Liver (tissue), 9 donors: ENCODE data around the gene WDR27. TPM values are rescaled to one million over a fixed set of nuclear protein-coding genes. Genes with fewer than 3 reads are reported as not detected.
A peak's percentile ranks its signal among the peaks of the same experiment; 100 is the strongest.

Experiments
- DNase-seq: peaks from one replicate; pipeline ENCODE4 v3.0.0-alpha.2; 2017; ENCODE audit warnings: low spot score
- H3K27ac ChIP-seq, 2 donors: one replicate each; pipeline ENCODE4 v1.7.0; 2013; ENCODE audit warnings: inconsistent platforms in 2 of 2, low read length in 2 of 2, control low read depth in 1 of 2, low read depth in 1 of 2, mild to moderate bottlenecking in 1 of 2
- H3K27me3 ChIP-seq, 4 donors: one replicate each; pipeline versions ENCODE4 v1.6.1 to v1.7.0; 2013; ENCODE audit warnings: low read length in 3 of 4, inconsistent platforms in 1 of 4, mild to moderate bottlenecking in 1 of 4, moderate library complexity in 1 of 4; ENCODE audit not compliant: control insufficient read depth in 4 of 4, insufficient read depth in 4 of 4
- H3K36me3 ChIP-seq, 4 donors: one replicate each; pipeline versions ENCODE4 v1.6.1 to v1.7.0; 2013; ENCODE audit warnings: low read length in 3 of 4, mild to moderate bottlenecking in 3 of 4, low read depth in 1 of 4, moderate library complexity in 1 of 4; ENCODE audit not compliant: control insufficient read depth in 4 of 4, insufficient read depth in 3 of 4
- H3K4me1 ChIP-seq, 4 donors: one replicate each; pipeline versions ENCODE4 v1.6.1 to v1.7.0; 2013; ENCODE audit warnings: low read length in 3 of 4, mild to moderate bottlenecking in 3 of 4, moderate library complexity in 1 of 4; ENCODE audit not compliant: control insufficient read depth in 4 of 4, insufficient read depth in 4 of 4
- H3K4me3 ChIP-seq, 3 donors: one replicate each; pipeline versions ENCODE4 v1.6.1 to v1.7.0; 2013; ENCODE audit warnings: low read length in 3 of 3, control low read depth in 1 of 3, low read depth in 1 of 3, mild to moderate bottlenecking in 1 of 3
- H3K9ac ChIP-seq, 2 donors: one replicate each; pipeline ENCODE4 v1.7.0; 2013; ENCODE audit warnings: low read length in 2 of 2, mild to moderate bottlenecking in 2 of 2, moderate library complexity in 2 of 2, control low read depth in 1 of 2, low read depth in 1 of 2
- H3K9me3 ChIP-seq, 4 donors: one replicate each; pipeline versions ENCODE4 v1.6.1 to v1.7.0; 2013; ENCODE audit warnings: low read length in 3 of 4; ENCODE audit not compliant: control insufficient read depth in 4 of 4
- ATF3 ChIP-seq: IDR thresholded peaks from 2 replicates; pipeline ENCODE4 v1.6.1; 2016; ENCODE audit warnings: antibody characterized with exemption
- CTCF ChIP-seq: fragments of 150-350 bp; IDR thresholded peaks from 2 replicates; pipeline ENCODE4 v1.5.1; 2017; ENCODE audit warnings: improper control_type of control experiment, low read depth, low read length; ENCODE audit not compliant: missing input control
- EGR1 ChIP-seq, 2 donors: IDR thresholded peaks; 2 replicates each; pipeline ENCODE4 v1.6.1; 2016 to 2018; ENCODE audit warnings: antibody characterized with exemption in 2 of 2, low read depth in 2 of 2
- FOXA1 ChIP-seq: IDR thresholded peaks from 2 replicates; pipeline ENCODE4 v1.6.1; 2016; ENCODE audit warnings: antibody characterized with exemption
- FOXA2 ChIP-seq: IDR thresholded peaks from 2 replicates; pipeline ENCODE4 v1.6.1; 2016; ENCODE audit warnings: antibody characterized with exemption
- GABPA ChIP-seq, 2 donors: IDR thresholded peaks in 1 of 2; conservative IDR thresholded peaks in 1 of 2; 2 replicates each; pipeline ENCODE4 v1.6.1; 2016; ENCODE audit warnings: antibody characterized with exemption in 2 of 2, mild to moderate bottlenecking in 1 of 2, moderate library complexity in 1 of 2
- HNF4A ChIP-seq, 2 donors: conservative IDR thresholded peaks; 2 replicates each; pipeline ENCODE4 v1.6.1; 2016; ENCODE audit warnings: antibody characterized with exemption in 2 of 2, mild to moderate bottlenecking in 2 of 2
- HNF4G ChIP-seq: IDR thresholded peaks from 2 replicates; pipeline ENCODE4 v1.6.1; 2016; ENCODE audit warnings: antibody characterized with exemption
- JUND ChIP-seq, 2 donors: IDR thresholded peaks; 2 replicates each; pipeline ENCODE4 v1.6.1; 2016; ENCODE audit warnings: antibody characterized with exemption in 2 of 2
- NR2F2 ChIP-seq: IDR thresholded peaks from 2 replicates; pipeline ENCODE4 v1.6.1; 2016; ENCODE audit warnings: antibody characterized with exemption
- RAD21 ChIP-seq, 2 donors: IDR thresholded peaks; 2 replicates each; pipeline ENCODE4 v1.6.1; 2016; ENCODE audit warnings: antibody characterized with exemption in 2 of 2, mild to moderate bottlenecking in 2 of 2
- REST ChIP-seq: IDR thresholded peaks from 2 replicates; pipeline ENCODE4 v1.6.1; 2016; ENCODE audit warnings: antibody characterized with exemption, mild to moderate bottlenecking
- RXRA ChIP-seq, 2 donors: IDR thresholded peaks; 2 replicates each; pipeline ENCODE4 v1.6.1; 2017 to 2018; ENCODE audit warnings: antibody characterized with exemption in 2 of 2, mild to moderate bottlenecking in 1 of 2
- SP1 ChIP-seq: IDR thresholded peaks from 2 replicates; pipeline ENCODE4 v1.6.1; 2018; ENCODE audit warnings: antibody characterized with exemption, mild to moderate bottlenecking
- TAF1 ChIP-seq: conservative IDR thresholded peaks from 2 replicates; pipeline ENCODE4 v1.6.1; 2016; ENCODE audit warnings: antibody characterized with exemption, mild to moderate bottlenecking
- YY1 ChIP-seq: IDR thresholded peaks from 2 replicates; pipeline ENCODE4 v1.6.1; 2016; ENCODE audit warnings: antibody characterized with exemption, mild to moderate bottlenecking
- WGBS: extraction: QIAGEN DNeasy Blood & Tissue Kit; methylation state at CpG from one replicate; pipeline ENCODE4 v1.1.7; 2013; 5-methylcytosine and 5-hydroxymethylcytosine counted together
- polyA plus RNA-seq, 2 donors: library from polyadenylated mRNA; stranded (reverse) in 1 of 2; unstranded in 1 of 2; fragments of 200-250 nt in 1 of 2; fragments of >200 nt in 1 of 2; fragmentation: Nextera tagmentation in 1 of 2; extraction: Ambion mirVana in 1 of 2; gene quantifications; one replicate each; pipeline versions ENCODE4 v1.2.1 to v1.2.3, GENCODE V29; 2013 to 2015
- total RNA-seq, 2 donors: library from RNA; depleted of rRNA; stranded (reverse); fragments of >200 nt; gene quantifications; one replicate each; pipeline ENCODE4 v1.2.3, GENCODE V29; 2014
- TF ChIP-seq, protein P1 (sequence below): IDR thresholded peaks from 2 replicates; pipeline ENCODE4 v1.6.1; 2016; ENCODE audit warnings: antibody characterized with exemption
- TF ChIP-seq, protein P2 (sequence below): IDR thresholded peaks from 2 replicates; pipeline ENCODE4 v1.6.1; 2016; ENCODE audit warnings: antibody characterized with exemption
- donor health status: healthy.
- donor health status: healthy.
- donor health status: healthy.
- donor health status: healthy.
- donor health status: healthy.

The WDR27 gene
- 10 to 100 TPM in 1 of 2 donors, 1 to 10 TPM in 1; 7.1 to 20.1 TPM for total RNA-seq
- 1 to 10 TPM; 3.7 to 8.3 TPM for polyA plus RNA-seq

DNA sequence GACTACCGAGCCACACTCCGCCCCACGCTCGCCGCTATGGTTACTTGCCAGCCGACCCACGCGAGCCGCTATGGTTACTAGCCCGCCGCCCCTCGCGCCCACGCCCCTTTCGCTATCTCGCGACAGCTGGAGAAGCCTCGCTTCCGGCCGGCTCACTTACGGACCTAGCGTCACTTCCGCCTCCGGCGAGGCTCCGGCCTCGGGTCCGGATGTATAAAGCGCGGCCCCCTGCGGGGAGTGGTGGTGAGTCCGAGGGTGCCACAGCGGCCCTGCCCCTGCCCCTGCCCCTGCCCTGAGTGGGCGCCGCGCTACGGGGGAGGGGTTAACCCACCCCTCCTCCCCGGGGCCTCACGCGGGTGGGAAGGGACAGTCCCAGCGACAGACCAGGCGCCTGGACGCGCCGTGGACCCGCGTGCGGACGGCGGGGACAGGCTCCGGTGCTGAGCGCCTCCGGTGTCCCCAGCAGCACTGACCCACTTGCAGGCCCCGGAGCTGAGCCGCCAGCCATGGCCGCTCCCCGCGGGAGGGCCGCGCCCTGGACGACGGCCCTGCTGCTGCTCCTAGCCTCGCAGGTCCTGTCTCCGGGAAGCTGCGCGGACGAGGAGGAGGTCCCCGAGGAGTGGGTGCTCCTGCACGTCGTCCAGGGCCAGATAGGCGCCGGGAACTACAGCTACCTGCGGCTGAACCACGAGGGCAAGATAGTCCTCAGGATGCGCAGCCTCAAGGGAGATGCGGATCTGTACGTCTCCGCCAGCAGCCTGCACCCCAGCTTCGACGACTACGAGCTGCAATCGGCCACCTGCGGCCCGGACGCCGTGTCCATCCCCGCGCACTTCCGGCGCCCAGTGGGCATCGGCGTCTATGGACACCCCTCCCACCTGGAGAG lies at the start of gene WDR27, which contains the start of gene C6orf120:
Gene WDR27, minus strand, starts transcription at position 76 of the 886 bp plus-strand sequence. CDS start 13,024 bp downstream, outside the sequence.
Gene C6orf120, plus strand, starts transcription at position 173 of the 886 bp plus-strand sequence. Its CDS starts 334 bp downstream, at position 507.
- Histone ChIP-seq H3K27me3 (no peaks in the 10 kb centered on the region), H3K9me3 (no peaks in the 10 kb centered on the region), H3K4me1 (peaks cover 3 to 43% (median 28%) of the 10 kb centered on the region in 4 donors), H3K9ac (peak within 1 kb of the TSS; percentile 61 to 91), H3K27ac (peak within 1 kb of the TSS; percentile 78 to 89), H3K36me3 (peaks cover 0 to 7% (median 1%) of the 10 kb centered on the region in 4 donors), H3K4me3 (peak within 1 kb of the TSS; percentile 73 to 98 (median 93))
- peak; percentile 95 for DNase-seq
- TF ChIP-seq YY1 (peak; percentile 7), CTCF (no peak), HNF4A (conservative IDR thresholded peaks at IDR 0.05) (no peak), TAF1 (peak; percentile 59), EGR1 (IDR thresholded peaks at IDR 0.05; ENCODE audit: low read depth in 2 of 2) (peak; percentile 75 to 83), SP1 (peak; percentile 33), RXRA (IDR thresholded peaks at IDR 0.05) (no peak), JUND (IDR thresholded peaks at IDR 0.05) (no peak), NR2F2 (no peak), FOXA2 (no peak), ATF3 (no peak), REST (peak; percentile 58), GABPA (IDR thresholded peaks at IDR 0.05 in 1 of 2, conservative IDR thresholded peaks at IDR 0.05 in 1 of 2) (peak; percentile 88 to 98), HNF4G (no peak), FOXA1 (no peak), RAD21 (IDR thresholded peaks at IDR 0.05) (peak; percentile 32 to 35)
- TF ChIP-seq, protein P1, sequence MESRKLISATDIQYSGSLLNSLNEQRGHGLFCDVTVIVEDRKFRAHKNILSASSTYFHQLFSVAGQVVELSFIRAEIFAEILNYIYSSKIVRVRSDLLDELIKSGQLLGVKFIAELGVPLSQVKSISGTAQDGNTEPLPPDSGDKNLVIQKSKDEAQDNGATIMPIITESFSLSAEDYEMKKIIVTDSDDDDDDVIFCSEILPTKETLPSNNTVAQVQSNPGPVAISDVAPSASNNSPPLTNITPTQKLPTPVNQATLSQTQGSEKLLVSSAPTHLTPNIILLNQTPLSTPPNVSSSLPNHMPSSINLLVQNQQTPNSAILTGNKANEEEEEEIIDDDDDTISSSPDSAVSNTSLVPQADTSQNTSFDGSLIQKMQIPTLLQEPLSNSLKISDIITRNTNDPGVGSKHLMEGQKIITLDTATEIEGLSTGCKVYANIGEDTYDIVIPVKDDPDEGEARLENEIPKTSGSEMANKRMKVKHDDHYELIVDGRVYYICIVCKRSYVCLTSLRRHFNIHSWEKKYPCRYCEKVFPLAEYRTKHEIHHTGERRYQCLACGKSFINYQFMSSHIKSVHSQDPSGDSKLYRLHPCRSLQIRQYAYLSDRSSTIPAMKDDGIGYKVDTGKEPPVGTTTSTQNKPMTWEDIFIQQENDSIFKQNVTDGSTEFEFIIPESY, result peak; percentile 99
- TF ChIP-seq, protein P2, sequence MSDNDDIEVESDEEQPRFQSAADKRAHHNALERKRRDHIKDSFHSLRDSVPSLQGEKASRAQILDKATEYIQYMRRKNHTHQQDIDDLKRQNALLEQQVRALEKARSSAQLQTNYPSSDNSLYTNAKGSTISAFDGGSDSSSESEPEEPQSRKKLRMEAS, result no peak
- WGBS, result under 1% methylated on average over 92 of the region's 92 CpGs
